Uterus (tissue), 4 donors: Measurements from ENCODE around the gene GLB1L. TPM values are rescaled to one million over a fixed set of nuclear protein-coding genes. Genes with fewer than 3 reads are reported as not detected.

Experiments used
- DNase-seq, 2 donors: peaks; one replicate each; pipeline ENCODE4 v3.0.0-alpha.2; 2019 to 2020
- H3K27ac ChIP-seq, 2 donors: fragments of 200-600 bp; sonication (generic); 1 replicate in 1 of 2; 2 replicates in 1 of 2; pipeline ENCODE4 v1.5.1; 2016 to 2018
- H3K27me3 ChIP-seq, 2 donors: fragments of 200-600 bp; sonication (generic); one replicate each; pipeline ENCODE4 v1.5.1; 2018 to 2019; ENCODE audit warnings: control low read depth in 1 of 2
- H3K36me3 ChIP-seq, 2 donors: fragments of 200-600 bp; sonication (generic); one replicate each; pipeline ENCODE4 v1.5.1; 2019; ENCODE audit warnings: control low read depth in 1 of 2
- H3K4me1 ChIP-seq, 2 donors: fragments of 200-600 bp; sonication (generic); one replicate each; pipeline ENCODE4 v1.5.1; 2018 to 2019; ENCODE audit warnings: control low read depth in 1 of 2
- H3K4me3 ChIP-seq, 2 donors: fragments of 200-600 bp; sonication (generic); 1 replicate in 1 of 2; 2 replicates in 1 of 2; pipeline ENCODE4 v1.5.1; 2018 to 2019; ENCODE audit warnings: mild to moderate bottlenecking in 1 of 2
- H3K9me3 ChIP-seq, 2 donors: fragments of 200-600 bp; sonication (generic); one replicate each; pipeline ENCODE4 v1.5.1; 2019; ENCODE audit warnings: control low read depth in 1 of 2
- POLR2A ChIP-seq, 2 donors: fragments of 450-650 bp; IDR thresholded peaks; one replicate each; pipeline ENCODE4 v1.6.1; 2016; ENCODE audit warnings: antibody characterized with exemption in 2 of 2, mild to moderate bottlenecking in 1 of 2, moderate library complexity in 1 of 2
- intact Hi-C: fragments of 100-400 bp; cut with DNase I; formaldehyde crosslinking; loops from one replicate; pipeline ENCODE4 v1.15.1; 2023; ENCODE audit warnings: low total_unique reads
- total RNA-seq, 4 donors: library from RNA; depleted of rRNA in 3 of 4; stranded (reverse); fragments of >200 nt in 3 of 4; gene quantifications; one replicate each; pipeline versions ENCODE4 v1.1.0 to v1.2.4, GENCODE V29; 2014 to 2023
- TF ChIP-seq, protein P1 (sequence below), 4 experiments: fragments of 200-600 bp in 2 of 4; fragments of 450-650 bp in 2 of 4; sonication (generic) in 2 of 4; IDR thresholded peaks; one replicate each; pipeline ENCODE4 v1.5.1; 2016 to 2019; ENCODE audit warnings: antibody characterized with exemption in 4 of 4, mild to moderate bottlenecking in 2 of 4, moderate library complexity in 1 of 4
- donor health status: DM: yes; HTN: yes; CAD: no.

GLB1L gene
- total RNA-seq, 4 donors from 2014 or later, result 8.2 to 20.7 (median 10.9) TPM

DNA sequence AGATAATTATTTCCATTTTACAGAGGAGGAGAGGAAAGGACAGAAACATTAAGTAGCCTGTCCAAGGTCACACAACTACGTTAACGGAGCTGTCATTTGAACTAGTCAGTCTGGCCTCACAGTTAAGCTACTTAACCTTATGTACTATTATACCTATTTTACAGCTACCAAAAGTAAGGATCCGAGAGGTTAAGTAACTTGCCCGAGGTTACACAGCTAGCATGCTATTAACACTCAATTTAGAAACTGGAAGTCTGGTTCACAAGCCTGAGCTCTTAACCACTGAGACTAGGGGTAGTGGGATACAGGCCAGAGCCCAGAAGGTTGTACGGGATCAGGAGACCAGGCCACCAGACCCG lies 476 bp downstream of the GLB1L start:
- no peak for DNase-seq
- Histone ChIP-seq H3K4me1 (peaks cover 0 to 19% of the 10 kb centered on the region in 2 donors), H3K27me3 (no peaks in the 10 kb centered on the region), H3K4me3 (peak overlapping the region; percentile 81 to 86), H3K36me3 (no peaks in the 10 kb centered on the region), H3K27ac (peak overlapping the region; percentile 90 to 95), H3K9me3 (no peaks in the 10 kb centered on the region)
- intact Hi-C loops, result no loop called here
- TF ChIP-seq, protein P1, sequence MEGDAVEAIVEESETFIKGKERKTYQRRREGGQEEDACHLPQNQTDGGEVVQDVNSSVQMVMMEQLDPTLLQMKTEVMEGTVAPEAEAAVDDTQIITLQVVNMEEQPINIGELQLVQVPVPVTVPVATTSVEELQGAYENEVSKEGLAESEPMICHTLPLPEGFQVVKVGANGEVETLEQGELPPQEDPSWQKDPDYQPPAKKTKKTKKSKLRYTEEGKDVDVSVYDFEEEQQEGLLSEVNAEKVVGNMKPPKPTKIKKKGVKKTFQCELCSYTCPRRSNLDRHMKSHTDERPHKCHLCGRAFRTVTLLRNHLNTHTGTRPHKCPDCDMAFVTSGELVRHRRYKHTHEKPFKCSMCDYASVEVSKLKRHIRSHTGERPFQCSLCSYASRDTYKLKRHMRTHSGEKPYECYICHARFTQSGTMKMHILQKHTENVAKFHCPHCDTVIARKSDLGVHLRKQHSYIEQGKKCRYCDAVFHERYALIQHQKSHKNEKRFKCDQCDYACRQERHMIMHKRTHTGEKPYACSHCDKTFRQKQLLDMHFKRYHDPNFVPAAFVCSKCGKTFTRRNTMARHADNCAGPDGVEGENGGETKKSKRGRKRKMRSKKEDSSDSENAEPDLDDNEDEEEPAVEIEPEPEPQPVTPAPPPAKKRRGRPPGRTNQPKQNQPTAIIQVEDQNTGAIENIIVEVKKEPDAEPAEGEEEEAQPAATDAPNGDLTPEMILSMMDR (IDR thresholded peaks at IDR 0.05), result no peak
- no peak for TF ChIP-seq POLR2A (IDR thresholded peaks at IDR 0.05)

DNA sequence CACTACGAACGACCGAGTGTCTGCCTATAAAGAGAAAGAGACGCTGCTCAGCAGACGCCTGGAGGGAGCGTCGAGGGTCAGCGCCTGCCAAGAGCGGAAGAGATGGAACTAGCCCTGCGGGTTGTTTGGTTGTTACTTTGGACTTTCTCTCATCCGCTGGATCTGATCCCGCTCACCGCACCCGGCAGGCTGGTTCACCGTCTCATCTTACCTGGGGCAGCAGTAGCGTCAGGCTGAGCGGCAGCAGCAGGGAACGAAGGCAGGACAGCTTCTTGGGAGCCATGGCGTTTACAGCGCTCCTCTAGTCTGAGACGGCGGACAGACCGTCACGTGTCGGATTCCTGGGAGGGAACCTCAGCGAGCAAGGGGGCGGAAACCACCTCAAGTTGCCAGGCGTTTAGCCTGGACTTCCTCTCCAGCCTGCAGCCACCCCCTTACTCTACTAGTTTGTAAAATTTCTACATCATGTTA lies 1.9 kb downstream of the GLB1L start:
- peaks cover 0 to 11% of the 10 kb centered on the region in 2 donors for H3K4me1 ChIP-seq
- peak overlapping the region in 1 of 2 donors; percentile 15 for H3K27ac ChIP-seq
- no peaks in the 10 kb centered on the region for H3K36me3 ChIP-seq
- no peaks in the 10 kb centered on the region for H3K9me3 ChIP-seq
- DNase-seq, result peak in 1 of 2 donors; percentile 45
- intact Hi-C loops, result no loop called here
- no peak for TF ChIP-seq POLR2A (IDR thresholded peaks at IDR 0.05)
- TF ChIP-seq, protein P1 (IDR thresholded peaks at IDR 0.05), result no peak
- H3K4me3 ChIP-seq, result no peak overlapping the region
- H3K27me3 ChIP-seq, result no peaks in the 10 kb centered on the region

DNA sequence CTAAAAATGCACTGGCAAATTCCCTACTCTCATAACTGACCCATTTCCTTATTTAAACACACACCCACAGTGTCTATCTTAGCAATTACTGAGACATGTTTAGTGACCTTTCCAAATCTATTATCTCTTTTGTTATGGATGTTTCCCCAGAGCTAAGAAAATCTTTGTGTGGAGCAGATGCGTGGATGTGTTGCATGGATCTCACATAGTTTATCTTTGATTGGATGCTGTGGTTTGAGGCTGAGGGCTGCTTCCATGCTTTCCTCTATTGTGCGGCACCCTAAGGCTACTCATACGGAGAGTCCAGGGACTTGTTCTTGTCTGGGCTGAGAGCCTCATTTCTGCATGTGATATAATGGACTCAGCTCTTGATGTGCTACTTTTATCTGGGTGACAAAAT lies 10.9 kb downstream of the GLB1L start:
- no peaks in the 10 kb centered on the region for H3K9me3 ChIP-seq
- H3K4me1 ChIP-seq, result no peaks in the 10 kb centered on the region
- H3K27me3 ChIP-seq, result no peaks in the 10 kb centered on the region
- TF ChIP-seq, protein P1 (IDR thresholded peaks at IDR 0.05), result no peak
- no peak for TF ChIP-seq POLR2A (IDR thresholded peaks at IDR 0.05)
- no peak for DNase-seq
- intact Hi-C loops, result no loop called here
- no peak overlapping the region for H3K4me3 ChIP-seq
- H3K36me3 ChIP-seq, result no peaks in the 10 kb centered on the region
- no peak overlapping the region for H3K27ac ChIP-seq

DNA sequence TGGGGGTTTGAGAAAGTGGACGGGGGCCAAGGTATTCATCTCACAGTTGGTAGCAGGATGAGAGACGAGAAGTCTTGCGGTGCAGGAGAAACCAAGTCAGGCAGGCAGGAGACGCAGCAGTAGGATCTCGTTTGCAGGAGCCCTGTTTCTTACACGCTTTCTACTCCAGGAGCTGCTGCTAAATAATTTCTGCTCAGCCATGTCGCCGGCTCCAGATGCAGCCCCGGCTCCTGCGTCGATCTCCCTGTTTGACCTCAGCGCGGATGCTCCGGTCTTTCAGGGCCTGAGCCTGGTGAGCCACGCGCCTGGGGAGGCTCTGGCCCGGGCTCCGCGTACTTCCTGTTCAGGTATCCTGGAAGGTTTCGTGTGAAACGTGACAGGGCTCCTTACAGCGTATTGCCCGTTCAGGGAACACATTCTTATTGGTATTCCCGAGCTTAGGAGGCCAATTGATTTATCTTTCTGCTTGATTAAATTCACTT lies 15.1 kb downstream of the GLB1L start:
- H3K4me1 ChIP-seq, result peaks cover 0 to 7% of the 10 kb centered on the region in 2 donors
- intact Hi-C loops, result no loop called here
- no peak for DNase-seq
- peak overlapping the region; percentile 77 to 87 for H3K27ac ChIP-seq
- no peaks in the 10 kb centered on the region for H3K9me3 ChIP-seq
- no peaks in the 10 kb centered on the region for H3K27me3 ChIP-seq
- TF ChIP-seq, protein P1 (IDR thresholded peaks at IDR 0.05), result no peak
- TF ChIP-seq POLR2A (IDR thresholded peaks at IDR 0.05), result no peak
- H3K36me3 ChIP-seq, result no peaks in the 10 kb centered on the region
- peak overlapping the region; percentile 58 to 91 for H3K4me3 ChIP-seq

DNA sequence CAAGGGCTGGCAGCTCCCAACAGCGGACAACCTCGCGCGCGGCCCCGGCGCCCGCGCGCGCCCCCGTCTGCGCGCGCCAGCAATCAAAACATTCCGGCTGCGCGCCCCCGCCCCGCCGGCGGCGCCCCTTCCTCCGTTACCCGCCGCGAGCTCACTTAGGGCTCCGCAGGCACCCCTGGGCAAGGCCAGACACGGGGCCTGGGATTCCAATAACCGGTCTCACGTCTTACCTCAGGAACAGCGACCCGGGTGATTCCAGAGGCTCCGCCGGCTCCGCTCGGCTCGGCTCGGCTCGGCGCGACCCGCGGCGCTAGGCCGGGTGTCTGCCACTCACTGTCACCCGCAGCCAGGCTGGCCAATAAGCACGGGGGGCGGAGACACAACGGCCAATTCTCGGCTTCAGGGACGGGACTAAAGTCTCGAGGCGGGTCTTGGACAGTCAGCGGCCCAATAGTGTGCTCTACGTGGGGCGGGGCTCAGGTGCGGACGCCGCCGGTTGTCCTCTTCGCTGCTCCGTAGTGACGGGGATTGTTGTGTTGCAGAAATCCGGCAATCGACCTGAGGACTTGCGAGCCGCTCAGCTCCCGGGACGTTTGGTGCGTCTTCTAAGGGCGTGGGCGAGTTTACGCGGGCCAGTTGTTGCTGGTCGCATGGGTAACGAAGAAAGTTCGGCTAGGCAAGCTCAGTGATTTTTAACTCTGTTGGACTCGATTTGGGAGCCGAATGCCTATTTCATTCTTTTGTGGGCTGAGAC lies 15.8 kb downstream of the GLB1L start, which contains the start of the genes ANKZF1 and ATG9A:
ANKZF1 (plus strand) TSS at position 502 of the 754 bp plus-strand sequence. CDS start 452 bp downstream, outside the sequence.
ATG9A (minus strand) TSS at position 332 of the 754 bp plus-strand sequence. CDS start 1,612 bp downstream, outside the sequence.
- no peaks in the 10 kb centered on the region for H3K36me3 ChIP-seq
- peak within 1 kb of the TSS; percentile 92 to 98 for H3K27ac ChIP-seq
- DNase-seq, result peak; percentile 98 to 99
- H3K4me3 ChIP-seq, result peak within 1 kb of the TSS; percentile 58 to 91
- peaks cover 0 to 7% of the 10 kb centered on the region in 2 donors for H3K4me1 ChIP-seq
- no peaks in the 10 kb centered on the region for H3K27me3 ChIP-seq
- intact Hi-C loops, result no loop called here
- peak; percentile 60 to 81 for TF ChIP-seq POLR2A (IDR thresholded peaks at IDR 0.05)
- TF ChIP-seq, protein P1 (IDR thresholded peaks at IDR 0.05), result peak in 2 of 4 experiments; percentile 9 to 38
- H3K9me3 ChIP-seq, result no peaks in the 10 kb centered on the region
